GM12874 (cell line): ENCODE measurements around the gene FANCB.

ENCODE experiments used
- TF ChIP-seq, protein P1 (sequence below): IDR thresholded peaks from 2 replicates; pipeline ENCODE4 v1.5.1; 2011; ENCODE audit warnings: low read depth, mild to moderate bottlenecking, control low read depth, low read length, moderate library complexity; ENCODE audit not compliant: insufficient read depth

Gene FANCB

DNA sequence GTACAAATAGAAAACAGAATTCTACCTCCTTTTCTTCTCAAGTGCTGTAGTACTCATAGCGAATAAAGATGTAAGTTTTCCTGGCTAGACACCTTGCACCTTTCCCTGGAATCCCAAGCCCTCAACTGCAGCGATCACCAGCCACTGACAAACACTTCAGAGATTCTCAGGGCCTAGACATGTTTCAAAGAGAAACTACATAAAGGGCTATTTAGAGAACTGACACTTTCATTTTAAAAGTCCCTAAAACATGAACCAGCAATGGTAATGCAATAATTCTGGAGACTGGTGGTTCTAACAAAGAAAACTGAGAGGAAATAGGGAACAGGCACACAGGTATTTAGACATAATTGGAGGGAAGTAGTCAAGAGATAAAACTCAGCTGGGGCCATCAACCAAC lies 35.7 kb downstream of the FANCB start:
- TF ChIP-seq, protein P1, sequence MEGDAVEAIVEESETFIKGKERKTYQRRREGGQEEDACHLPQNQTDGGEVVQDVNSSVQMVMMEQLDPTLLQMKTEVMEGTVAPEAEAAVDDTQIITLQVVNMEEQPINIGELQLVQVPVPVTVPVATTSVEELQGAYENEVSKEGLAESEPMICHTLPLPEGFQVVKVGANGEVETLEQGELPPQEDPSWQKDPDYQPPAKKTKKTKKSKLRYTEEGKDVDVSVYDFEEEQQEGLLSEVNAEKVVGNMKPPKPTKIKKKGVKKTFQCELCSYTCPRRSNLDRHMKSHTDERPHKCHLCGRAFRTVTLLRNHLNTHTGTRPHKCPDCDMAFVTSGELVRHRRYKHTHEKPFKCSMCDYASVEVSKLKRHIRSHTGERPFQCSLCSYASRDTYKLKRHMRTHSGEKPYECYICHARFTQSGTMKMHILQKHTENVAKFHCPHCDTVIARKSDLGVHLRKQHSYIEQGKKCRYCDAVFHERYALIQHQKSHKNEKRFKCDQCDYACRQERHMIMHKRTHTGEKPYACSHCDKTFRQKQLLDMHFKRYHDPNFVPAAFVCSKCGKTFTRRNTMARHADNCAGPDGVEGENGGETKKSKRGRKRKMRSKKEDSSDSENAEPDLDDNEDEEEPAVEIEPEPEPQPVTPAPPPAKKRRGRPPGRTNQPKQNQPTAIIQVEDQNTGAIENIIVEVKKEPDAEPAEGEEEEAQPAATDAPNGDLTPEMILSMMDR = no peak

DNA sequence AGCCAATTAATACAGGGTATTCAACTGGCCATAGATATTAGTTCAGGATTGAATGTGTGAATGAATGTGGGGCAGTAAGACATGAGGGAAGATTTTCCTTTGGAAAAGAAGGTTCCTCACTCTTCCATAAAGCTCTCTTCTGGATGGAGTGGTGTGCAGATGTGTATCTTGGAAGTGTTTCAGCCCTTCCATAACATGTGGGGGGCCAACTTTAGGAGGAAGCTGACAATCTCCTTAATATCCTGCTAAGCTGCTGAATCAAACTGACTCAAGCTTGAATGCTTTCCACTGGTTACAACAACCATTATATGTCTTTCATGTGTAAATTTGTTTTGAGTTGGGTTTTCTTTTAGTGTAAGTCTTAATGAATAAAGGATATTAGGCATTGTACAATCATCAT lies 40.3 kb downstream of the FANCB start:
- TF ChIP-seq, protein P1 = no peak

DNA sequence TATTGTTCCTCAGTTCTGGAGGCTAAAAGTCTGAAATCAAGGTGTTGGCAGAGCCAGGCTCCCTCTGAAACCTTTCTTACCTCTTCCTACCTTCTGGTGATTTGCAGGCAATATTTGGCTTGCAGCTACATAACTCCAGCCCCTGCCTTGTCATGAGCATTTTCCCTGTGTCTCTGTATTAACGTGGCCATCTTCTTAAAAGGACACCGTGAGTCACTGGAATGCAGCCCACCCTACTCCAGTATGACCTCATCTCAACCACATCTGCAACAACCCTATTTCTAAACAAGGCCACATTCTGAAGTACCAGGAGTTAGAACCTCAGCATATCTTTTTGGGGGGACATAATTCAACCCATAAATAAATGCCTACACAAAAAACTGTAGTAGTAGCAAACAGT lies 40.7 kb downstream of the FANCB start:
- TF ChIP-seq, protein P1 = no peak

DNA sequence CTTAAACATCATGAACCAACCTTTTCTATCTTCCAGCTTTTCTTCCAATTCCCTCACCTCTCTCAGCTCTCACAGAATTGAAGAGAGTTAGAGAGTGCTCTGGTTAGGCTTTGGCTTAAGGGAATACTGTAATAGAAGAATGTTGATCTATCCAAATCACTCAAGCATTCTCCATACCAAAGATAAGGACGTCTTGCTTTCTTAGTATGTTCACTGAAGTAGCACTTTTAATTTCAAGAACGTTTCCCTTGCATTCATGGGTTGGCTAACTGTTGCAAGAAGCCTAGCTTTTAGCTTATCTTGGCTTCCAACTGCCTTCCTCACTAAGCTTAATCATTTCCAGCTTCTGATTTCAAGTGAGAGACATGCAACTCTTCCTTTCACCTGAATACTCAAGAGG lies 43.2 kb downstream of the FANCB start:
- TF ChIP-seq, protein P1 = no peak

DNA sequence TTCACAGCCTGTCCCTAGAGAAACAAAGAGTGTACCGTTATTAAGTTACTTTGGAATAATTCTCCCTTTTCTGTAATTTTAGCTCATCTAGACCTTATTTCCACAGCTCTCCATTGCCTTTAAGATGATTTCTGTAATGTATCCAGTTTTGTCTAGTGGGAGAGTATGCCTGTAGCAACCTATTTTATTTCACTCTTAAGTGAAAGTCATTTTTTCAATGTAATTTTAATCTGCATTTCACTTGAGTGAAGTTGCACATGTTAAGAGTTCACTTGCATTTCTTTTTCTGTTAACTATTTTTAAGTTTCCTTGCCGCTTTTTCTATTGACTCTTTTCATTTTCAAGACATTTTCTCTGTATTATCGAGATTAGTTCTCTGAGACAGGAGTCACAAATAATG lies 46.5 kb downstream of the FANCB start:
- TF ChIP-seq, protein P1 = no peak

DNA sequence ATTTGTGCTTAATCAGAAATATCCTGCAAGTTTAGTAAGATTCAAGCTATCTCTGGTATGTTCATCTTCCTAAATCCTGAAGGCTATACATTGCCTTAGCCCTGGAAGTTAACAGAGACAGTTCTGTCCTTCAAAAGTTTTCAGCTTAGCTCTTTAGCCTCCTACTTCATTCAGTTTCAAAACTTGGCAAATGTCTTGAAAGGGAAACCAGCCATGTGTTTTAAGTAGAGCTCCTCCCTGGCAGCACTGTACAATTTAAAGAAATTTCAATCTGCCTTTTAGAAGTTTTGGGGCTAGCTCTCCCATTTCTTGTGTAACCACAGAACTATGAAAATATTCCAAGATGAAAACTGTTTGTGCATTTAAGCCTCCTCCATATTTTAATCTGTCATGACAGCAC lies 47.0 kb downstream of the FANCB start:
- TF ChIP-seq, protein P1 = no peak

DNA sequence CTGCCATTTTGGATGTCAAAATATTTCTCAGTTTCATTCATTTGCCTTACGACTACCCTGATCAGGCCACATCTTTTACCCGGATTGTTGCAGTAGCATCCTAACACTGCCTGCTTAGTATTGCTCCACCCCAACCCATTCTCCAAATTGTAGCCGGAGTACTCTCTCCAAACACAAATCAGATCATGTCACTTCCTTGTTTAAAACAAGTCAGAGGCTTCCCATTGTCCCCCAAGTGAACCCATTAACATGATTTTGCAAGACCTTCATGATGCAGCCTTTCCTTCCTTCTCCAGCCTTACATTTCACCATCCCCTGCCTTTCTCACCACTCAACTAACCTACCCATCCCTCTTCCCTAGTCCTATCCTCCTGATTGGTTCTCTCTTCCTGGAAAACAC lies 53.1 kb downstream of the FANCB start:
- TF ChIP-seq, protein P1 = no peak

DNA sequence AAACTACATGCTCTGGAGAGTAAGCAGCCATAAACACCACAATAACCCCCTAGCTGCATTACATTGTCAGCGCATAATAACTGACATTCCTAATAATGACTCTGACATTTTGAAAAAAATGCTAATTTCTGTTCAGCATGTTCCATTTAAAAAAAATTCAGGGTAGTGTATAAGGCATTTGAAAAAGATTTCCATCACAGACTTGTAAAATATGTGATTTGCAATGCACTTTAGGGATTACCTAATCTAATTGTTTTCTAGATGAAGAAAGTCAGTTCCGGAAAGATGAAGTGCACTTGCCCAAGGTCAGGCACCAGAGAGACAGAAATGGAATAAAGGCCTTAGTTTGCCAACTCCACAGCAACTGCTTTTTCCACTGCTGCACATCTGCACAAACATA lies 55.3 kb downstream of the FANCB start:
- TF ChIP-seq, protein P1 = no peak
